Transverse colon (tissue), 4 donors: ENCODE measurements around the gene NFAM1. TPM values are rescaled to one million over a fixed set of nuclear protein-coding genes. Genes with fewer than 3 reads are reported as not detected.

Source experiments
- DNase-seq: peaks from one replicate; pipeline ENCODE4 v3.0.0-alpha.2; 2019
- H3K27ac ChIP-seq, 4 donors: fragments of 200-600 bp; sonication (generic); 2 replicates each; pipeline ENCODE4 v1.5.1; 2016 to 2018; ENCODE audit warnings: inconsistent platforms in 4 of 4
- H3K27me3 ChIP-seq: fragments of 200-600 bp; sonication (generic); 2 replicates; pipeline ENCODE4 v1.5.1; 2017; ENCODE audit warnings: inconsistent platforms
- H3K36me3 ChIP-seq, 4 donors: fragments of 200-600 bp; sonication (generic); 2 replicates each; pipeline ENCODE4 v1.5.1; 2017 to 2019; ENCODE audit warnings: inconsistent platforms in 4 of 4
- H3K4me1 ChIP-seq, 4 donors: fragments of 200-600 bp; sonication (generic); 2 replicates each; pipeline ENCODE4 v1.5.1; 2017 to 2020; ENCODE audit warnings: inconsistent platforms in 4 of 4
- H3K4me3 ChIP-seq, 4 donors: fragments of 200-600 bp; sonication (generic); 1 replicate in 1 of 4; 2 replicates in 3 of 4; pipeline versions ENCODE4 v1.5.1 to v1.6.1; 2017 to 2019; ENCODE audit warnings: inconsistent platforms in 4 of 4
- H3K9me3 ChIP-seq, 2 donors: fragments of 200-600 bp; sonication (generic); 2 replicates each; pipeline ENCODE4 v1.5.1; 2017 to 2019; ENCODE audit warnings: inconsistent platforms in 2 of 2
- CTCF ChIP-seq, 5 experiments: fragments of 200-600 bp in 3 of 5; fragments of 450-650 bp in 2 of 5; sonication (generic) in 3 of 5; IDR thresholded peaks; 1 replicate in 2 of 5; 2 replicates in 3 of 5; pipeline ENCODE4 v1.5.1; 2016 to 2017; ENCODE audit warnings: antibody characterized with exemption in 5 of 5, inconsistent platforms in 3 of 5, mild to moderate bottlenecking in 2 of 5, moderate library complexity in 1 of 5
- EP300 ChIP-seq: sonication (generic); formaldehyde crosslinking; IDR thresholded peaks from one replicate; pipeline ENCODE4 v1.6.1; 2017; ENCODE audit warnings: antibody characterized with exemption, low read depth
- POLR2A ChIP-seq: fragments of 450-650 bp; IDR thresholded peaks from one replicate; pipeline ENCODE4 v1.6.1; 2016; ENCODE audit warnings: antibody characterized with exemption, mild to moderate bottlenecking, moderate library complexity
- POLR2AphosphoS5 ChIP-seq, 3 donors: sonication (generic); formaldehyde crosslinking; IDR thresholded peaks; one replicate each; pipeline ENCODE4 v1.6.1; 2016; ENCODE audit warnings: antibody characterized with exemption in 3 of 3
- WGBS, 2 donors: methylation state at CpG; one replicate each; pipeline ENCODE4 v1.1.5; 2018; ENCODE audit warnings: low coverage in 1 of 2; 5-methylcytosine and 5-hydroxymethylcytosine counted together
- in situ Hi-C, 4 donors: fragments of 200-750 bp; cut with MboI; loops; one replicate each; pipeline versions ENCODE4 v1.15.0 to v1.15.1; 2017; ENCODE audit warnings: low sequenced_read_pairs in 3 of 4, low pct_ligation_motif_present in 1 of 4, low pct_unique_long_range_greater_than_20kb in 1 of 4
- intact Hi-C: fragments of 100-400 bp; cut with DNase I; formaldehyde crosslinking; loops from one replicate; pipeline ENCODE4 v1.15.1; 2023; ENCODE audit warnings: low total_unique reads
- total RNA-seq, 4 donors: library from RNA; depleted of rRNA; stranded (reverse); fragments of >200 nt; gene quantifications; one replicate each; pipeline ENCODE4 v1.1.0, GENCODE V29; 2016

Gene NFAM1
- total RNA-seq, 4 donors from 2014 or later, result 1.1 to 1.4 TPM; not detected in 2

- no peak overlapping the region for H3K4me3 ChIP-seq
- H3K36me3 ChIP-seq, result no peaks in the 10 kb centered on the region
- H3K4me1 ChIP-seq, result peaks cover 0 to 5% (median 1%) of the 10 kb centered on the region in 4 donors
- peak; percentile 17 for DNase-seq
- intact Hi-C loops (no loop called here), in situ Hi-C loops (no loop called here)
- TF ChIP-seq CTCF (IDR thresholded peaks at IDR 0.05) (no peak), EP300 (no peak)
- H3K27ac ChIP-seq, result peak overlapping the region; percentile 34 to 63 (median 59)
- H3K9me3 ChIP-seq, result no peaks in the 10 kb centered on the region
- 70 to 73% methylated on average over 3 to 24 of the region's 24 CpGs for WGBS, 2 donors
- no peaks in the 10 kb centered on the region for H3K27me3 ChIP-seq
Observed at GRCh38 chr22:42396621-42397331, 35.4 kb downstream of the NFAM1 start.

GRCh38 chr22:42389143-42389542, 43.1 kb downstream of the NFAM1 start:
- Histone ChIP-seq H3K4me3 (no peak overlapping the region), H3K27ac (no peak overlapping the region), H3K4me1 (no peaks in the 10 kb centered on the region), H3K36me3 (no peaks in the 10 kb centered on the region), H3K9me3 (no peaks in the 10 kb centered on the region), H3K27me3 (no peaks in the 10 kb centered on the region)
- intact Hi-C loops, result no loop called here
- 86% methylated on average over 7 of the region's 7 CpGs; no CpG with 5 or more reads in 1 of the 2 donors for WGBS, 2 donors
- no peak for TF ChIP-seq CTCF (IDR thresholded peaks at IDR 0.05)
- TF ChIP-seq POLR2AphosphoS5 (IDR thresholded peaks at IDR 0.05), result no peak
- no peak for TF ChIP-seq POLR2A
- no peak for TF ChIP-seq EP300
- DNase-seq, result no peak
- in situ Hi-C loops, result no loop called here

- in situ Hi-C loops, result no loop called here
- no peaks in the 10 kb centered on the region for H3K9me3 ChIP-seq
- intact Hi-C loops, result no loop called here
- H3K4me1 ChIP-seq, result no peaks in the 10 kb centered on the region
- no peak for DNase-seq
- H3K27me3 ChIP-seq, result no peaks in the 10 kb centered on the region
- no peak for TF ChIP-seq EP300
- no peak for TF ChIP-seq POLR2A
- TF ChIP-seq POLR2AphosphoS5 (IDR thresholded peaks at IDR 0.05), result no peak
- TF ChIP-seq CTCF (IDR thresholded peaks at IDR 0.05), result no peak
- 76 to 81% methylated on average over 5 to 15 of the region's 15 CpGs for WGBS, 2 donors
- no peaks in the 10 kb centered on the region for H3K36me3 ChIP-seq
- H3K27ac ChIP-seq, result no peak overlapping the region
- H3K4me3 ChIP-seq, result no peak overlapping the region
Observed at GRCh38 chr22:42388130-42388797, 43.9 kb downstream of the NFAM1 start.

- Histone ChIP-seq H3K36me3 (no peaks in the 10 kb centered on the region), H3K9me3 (no peaks in the 10 kb centered on the region), H3K4me1 (no peaks in the 10 kb centered on the region), H3K4me3 (no peak overlapping the region), H3K27ac (no peak overlapping the region), H3K27me3 (no peaks in the 10 kb centered on the region)
- 67% methylated on average over 1 to 6 of the region's 6 CpGs for WGBS, 2 donors
- DNase-seq, result no peak
- intact Hi-C loops (no loop called here), in situ Hi-C loops (no loop called here)
- TF ChIP-seq POLR2AphosphoS5 (IDR thresholded peaks at IDR 0.05) (no peak), CTCF (IDR thresholded peaks at IDR 0.05) (no peak), POLR2A (no peak), EP300 (no peak)
Observed at GRCh38 chr22:42387631-42388030, 44.6 kb downstream of the NFAM1 start.
